AG09319 (cell line): Measurements from ENCODE around the gene FNDC8.
"Not testable (repeated sequence)": the region's sequence is repeated elsewhere in the genome, so short reads cannot be mapped to it uniquely, and the experiment has no call there.

ENCODE experiments used
- DNase-seq: peaks from one replicate; pipeline ENCODE4 v3.0.0-alpha.2; 2010; ENCODE audit warnings: low read depth; ENCODE audit errors: extremely low read depth
- CTCF ChIP-seq: IDR thresholded peaks from 2 replicates; pipeline ENCODE4 v1.5.1; 2011; ENCODE audit warnings: low read depth, mild to moderate bottlenecking, inconsistent platforms, low read length, moderate library complexity

FNDC8 gene

DNA sequence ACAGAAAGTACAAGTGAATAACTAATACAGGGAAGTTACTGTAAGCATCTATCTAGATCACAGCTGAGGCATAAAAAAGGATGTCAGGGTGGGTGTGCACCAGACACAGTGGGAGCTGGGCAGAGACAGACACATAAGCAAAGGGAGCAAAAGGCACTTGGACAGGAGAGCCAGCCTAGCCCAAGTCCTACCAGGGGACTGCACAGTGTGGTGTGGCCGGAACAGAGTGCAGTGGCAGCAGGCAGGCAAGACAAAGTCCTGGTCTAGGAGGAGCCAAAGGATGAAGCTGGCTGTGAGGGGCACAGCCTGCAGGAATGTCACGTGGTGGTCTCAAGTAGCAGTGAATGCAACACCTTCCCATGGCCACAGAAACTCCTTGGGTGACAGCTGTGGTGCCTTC is 23.6 kb upstream of the FNDC8 start:
- no peak for DNase-seq

DNA sequence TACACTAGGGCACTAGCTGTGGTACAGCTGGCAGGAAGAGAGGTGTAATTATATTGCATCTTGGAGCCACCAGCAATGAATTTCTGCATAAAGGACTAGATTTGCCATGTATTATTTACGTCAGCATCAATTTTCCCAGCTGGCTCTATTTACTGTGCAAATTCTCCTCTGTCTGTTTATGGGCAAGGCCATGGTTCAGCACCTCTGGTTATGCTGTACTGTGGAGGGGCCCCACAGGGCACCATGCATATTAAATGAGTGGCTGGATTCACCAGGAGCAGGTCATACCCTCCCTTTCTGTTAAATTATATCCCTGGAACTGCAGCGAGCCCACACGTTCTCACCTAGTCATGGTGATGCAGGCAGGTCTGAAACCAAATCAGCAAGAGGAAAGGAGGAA is 21.5 kb upstream of the FNDC8 start:
- no peak for DNase-seq
- TF ChIP-seq CTCF: no peak

More for the DNA sequence above, 23.6 kb upstream of the FNDC8 start:
- no peak for TF ChIP-seq CTCF

GRCh38 chr17:35101036-35101435 is 20.4 kb upstream of the FNDC8 start:
- DNase-seq: no peak
- TF ChIP-seq CTCF: no peak

GRCh38 chr17:35101725-35102124 is 19.7 kb upstream of the FNDC8 start:
- TF ChIP-seq CTCF: no peak
- no peak for DNase-seq

DNA sequence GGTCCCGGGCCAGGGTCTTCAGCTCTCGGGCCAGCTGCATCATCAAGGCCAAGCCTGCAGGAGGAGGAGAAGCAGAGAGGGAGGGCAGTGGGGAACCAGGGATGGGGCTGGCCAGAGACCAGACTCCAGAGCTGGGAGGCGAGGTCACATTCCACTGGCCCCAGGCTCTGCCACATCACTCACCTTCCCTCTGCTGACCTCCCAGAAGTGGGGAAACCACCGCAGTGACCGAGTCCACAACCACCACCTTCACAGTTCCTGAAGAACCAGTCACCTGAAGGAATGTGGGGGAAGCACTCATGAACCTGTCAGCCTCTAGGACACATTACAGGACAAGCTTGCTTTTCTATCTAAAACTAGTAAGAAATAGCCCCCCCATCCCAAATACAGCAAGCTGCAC is 18.1 kb upstream of the FNDC8 start:
- DNase-seq: no peak
- no peak for TF ChIP-seq CTCF

DNA sequence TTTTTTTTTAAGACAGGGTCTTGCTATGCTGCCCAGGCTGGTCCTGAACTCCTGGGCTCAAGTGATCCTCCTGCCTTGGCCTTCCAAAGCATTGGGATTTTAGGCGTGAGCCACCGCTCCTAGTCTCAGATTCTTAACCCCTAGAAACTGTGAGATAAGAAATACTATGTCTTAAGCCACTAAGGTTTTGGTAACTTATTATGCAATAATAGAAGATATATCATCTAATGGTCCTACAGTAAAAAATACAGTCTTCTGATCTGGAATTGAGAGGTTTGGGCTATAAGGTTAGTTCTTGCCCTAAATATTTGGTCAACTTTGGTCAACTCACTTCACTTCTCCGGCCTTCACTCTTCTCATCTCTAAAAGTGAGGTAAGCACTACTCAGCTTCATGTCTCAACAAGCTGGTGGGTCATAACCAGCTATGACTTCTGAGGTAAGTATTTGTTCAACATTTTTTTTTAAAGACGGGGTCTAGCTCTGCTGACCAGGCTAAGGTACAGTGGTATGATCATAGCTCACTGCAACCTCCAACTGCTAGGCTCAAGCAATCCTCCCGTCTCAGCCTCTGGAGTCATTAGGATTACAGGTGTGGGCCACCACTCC is 16.5 kb upstream of the FNDC8 start:
- DNase-seq: no peak
- no peak for TF ChIP-seq CTCF

DNA sequence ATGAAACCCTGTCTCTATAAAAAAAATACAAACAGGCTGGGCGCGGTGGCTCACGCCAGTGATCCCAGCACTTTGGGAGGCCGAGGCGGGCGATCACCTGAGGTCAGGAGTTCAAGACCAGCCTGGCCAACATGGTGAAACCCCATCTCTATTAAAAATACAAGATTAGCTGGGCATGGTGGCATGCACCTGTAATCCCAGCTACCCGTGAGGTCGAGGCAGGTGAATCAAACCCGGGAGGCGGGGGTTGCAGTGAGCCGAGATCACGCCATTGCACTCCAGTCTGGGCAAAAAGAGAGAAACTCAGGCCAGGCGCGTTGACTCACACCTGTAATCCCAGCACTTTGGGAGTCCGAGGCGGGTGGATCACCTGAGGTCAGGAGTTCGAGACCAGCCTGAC is 10.6 kb upstream of the FNDC8 start:
- DNase-seq: not testable (repeated sequence)

- TF ChIP-seq CTCF: no peak
- no peak for DNase-seq
These were observed 4.6 kb upstream of the FNDC8 start for GRCh38 chr17:35116845-35117244.
